Stimulated activated naive CD4-positive, alpha-beta T cell (primary cell): ENCODE data around the gene BTBD9.
"Not testable (repeated sequence)": the region's sequence is repeated elsewhere in the genome, so short reads cannot be mapped to it uniquely, and the experiment has no call there.

Experiments
- DNase-seq, 6 experiments: peaks; one replicate each; lab custom pipeline; 2025; lab: John Stamatoyannopoulos, UW

The BTBD9 gene

DNA sequence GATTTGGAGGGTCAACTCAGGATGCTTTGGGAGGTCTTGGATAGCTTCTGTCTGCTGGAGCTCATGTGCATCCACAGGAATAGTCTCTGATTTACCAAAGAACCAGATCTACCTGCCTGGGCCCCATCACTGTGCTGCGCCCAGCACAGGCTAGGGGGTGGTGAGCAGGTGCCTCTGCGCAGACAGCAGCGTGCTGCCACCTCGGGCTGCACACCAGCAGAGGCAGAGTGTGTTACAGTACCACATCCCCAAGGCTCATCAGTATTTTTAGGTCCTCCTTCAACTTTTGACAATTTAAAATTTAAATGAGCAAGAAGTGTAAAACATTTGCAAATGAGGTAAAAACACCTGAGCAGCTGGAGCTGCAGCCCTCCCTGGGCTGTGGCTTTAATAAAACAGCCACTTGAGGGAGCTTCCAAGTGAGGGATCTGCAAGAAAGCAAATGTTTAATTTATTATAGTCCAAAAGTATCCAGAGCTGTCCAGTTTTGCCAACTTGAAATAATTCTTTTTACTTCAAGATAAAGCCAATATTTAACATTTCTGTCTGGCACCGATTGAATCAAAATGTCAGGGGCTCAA, 495.3 kb downstream of the BTBD9 start:
- no peak for DNase-seq

DNA sequence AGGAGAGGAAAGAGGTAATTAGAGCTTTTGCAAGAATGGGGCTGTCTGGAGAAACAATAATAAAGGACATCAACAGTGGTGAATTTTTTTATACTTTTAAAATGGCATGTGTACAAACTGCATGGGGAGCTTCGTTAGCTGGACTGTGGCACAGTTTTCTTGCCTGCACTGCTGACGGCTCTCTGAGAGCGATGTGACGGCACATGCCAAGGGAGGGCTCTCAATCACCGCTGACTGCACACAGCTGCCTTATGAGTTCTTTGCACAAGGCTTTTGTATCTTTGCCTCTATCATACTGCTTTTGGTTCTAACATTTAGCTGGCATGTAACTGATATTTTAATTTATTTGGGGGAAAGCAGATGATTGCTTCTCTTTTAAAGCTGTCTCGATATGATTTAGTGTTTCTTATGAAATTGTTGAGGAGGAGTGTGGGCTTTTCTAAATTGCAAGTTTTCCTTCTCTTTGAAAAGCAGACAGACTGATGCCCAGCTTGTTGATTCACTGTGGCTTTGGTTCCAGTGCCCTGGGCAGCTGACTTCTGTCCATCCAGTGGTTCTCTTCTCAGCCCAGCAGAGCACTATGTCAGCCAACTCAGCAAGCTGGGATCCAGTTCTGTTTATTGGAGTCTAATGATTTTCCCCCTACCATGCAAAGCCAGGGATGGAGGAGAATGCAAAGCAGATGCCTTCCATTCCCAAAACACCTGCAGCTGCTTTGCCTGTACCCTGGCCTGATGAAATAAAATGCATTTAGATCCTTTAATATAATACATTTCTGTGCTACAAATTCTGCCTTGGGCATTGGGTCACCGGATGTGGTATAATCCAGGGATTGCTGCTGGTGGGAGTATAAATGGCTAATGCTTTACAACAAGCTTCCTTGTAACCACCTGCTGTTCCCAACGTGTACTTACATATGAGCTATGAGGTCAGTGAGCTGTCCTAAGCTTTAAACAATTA, 496.3 kb downstream of the BTBD9 start:
- no peak for DNase-seq

DNA sequence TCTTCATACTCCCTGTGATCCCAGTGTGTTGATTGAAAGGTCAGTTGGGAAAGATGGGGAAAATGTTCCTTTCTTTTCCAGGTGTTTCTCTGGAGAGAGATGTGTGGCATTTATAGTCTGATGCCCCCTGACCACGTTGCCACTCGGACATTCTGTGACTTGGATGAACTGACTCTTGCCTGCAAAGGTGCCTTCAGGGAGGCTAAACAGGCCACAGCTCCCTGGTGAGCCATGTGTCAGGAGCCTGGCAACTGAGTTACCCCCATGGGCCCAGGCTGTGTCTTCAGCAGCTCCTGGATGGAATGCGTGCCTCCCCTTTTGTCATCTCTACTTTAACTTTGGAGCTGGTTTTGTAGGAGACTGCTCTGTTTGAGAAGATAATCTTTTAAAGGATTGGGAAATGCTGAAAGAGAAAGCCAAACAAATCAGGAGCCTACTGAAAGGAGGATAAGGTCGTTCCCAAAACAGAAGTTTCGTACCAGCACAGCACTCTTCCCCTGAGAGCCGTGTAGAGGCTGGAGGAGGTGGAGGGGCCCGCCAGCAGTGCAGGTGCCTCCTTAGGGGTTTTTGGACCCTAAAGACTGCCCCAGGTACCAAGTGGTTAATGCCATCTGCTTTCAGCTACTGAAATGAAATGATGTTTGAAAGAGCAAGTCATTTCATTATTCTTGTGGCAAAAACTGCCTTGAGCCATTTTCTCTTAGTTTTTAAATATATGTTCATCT, 497.4 kb downstream of the BTBD9 start:
- DNase-seq = no peak

DNA sequence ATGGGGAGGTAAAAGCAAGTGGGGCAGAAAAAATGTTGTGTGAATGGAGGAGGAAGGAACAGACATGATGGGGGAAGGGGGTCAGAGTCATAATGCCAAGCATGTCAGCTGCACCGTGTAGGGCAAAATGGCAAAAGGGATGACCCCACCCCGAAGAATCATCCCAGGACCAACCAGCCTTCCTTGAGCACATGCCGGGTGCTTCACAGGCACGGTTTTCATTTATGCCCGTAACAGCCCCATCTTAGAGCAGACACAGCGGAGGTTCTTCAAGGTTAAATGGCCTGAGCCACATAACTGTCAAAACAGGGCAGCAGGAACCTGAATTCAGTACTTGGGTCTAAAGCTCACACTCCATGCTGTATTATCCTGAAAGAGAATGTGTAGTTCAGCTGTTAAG, 498.0 kb downstream of the BTBD9 start:
- no peak for DNase-seq

DNA sequence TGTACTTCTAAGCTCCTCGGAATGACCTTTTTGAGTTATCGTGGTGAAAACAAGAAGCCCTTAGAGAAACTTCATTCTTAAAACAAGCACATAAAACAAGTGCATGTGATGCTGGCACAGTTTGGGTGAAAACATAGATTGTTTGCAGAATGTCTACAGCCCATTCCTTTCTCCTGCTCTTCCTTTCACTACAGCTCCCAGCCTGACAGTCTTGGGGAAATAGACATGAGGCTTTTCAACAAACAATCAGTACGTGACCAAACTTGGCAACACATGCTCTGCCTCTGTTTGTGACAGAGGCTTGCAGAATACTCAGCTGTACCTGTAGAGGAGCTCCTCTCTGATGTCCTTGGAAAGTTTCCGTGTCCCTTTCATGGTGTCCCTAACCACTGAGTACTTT, 498.6 kb downstream of the BTBD9 start:
- no peak for DNase-seq

DNA sequence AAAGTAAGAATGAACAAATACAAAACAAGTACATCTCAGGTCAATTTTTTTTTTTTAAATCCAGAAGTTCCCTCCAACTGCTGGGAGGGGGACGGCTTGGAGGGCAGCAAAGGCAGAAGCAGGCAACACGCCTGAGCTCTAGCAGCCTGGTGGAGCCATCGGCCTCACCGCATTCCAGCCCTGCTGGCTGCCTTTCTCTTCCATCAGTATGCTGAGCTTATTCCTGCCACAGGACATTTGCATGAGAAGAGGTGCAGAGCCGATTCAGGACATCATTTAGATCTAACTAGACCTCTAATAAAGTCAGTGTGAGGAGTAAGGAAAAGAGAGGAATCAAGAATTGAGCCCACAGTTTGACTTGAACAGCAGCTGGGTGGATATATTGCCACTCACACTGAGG, 501.4 kb downstream of the BTBD9 start:
- DNase-seq = no peak

DNA sequence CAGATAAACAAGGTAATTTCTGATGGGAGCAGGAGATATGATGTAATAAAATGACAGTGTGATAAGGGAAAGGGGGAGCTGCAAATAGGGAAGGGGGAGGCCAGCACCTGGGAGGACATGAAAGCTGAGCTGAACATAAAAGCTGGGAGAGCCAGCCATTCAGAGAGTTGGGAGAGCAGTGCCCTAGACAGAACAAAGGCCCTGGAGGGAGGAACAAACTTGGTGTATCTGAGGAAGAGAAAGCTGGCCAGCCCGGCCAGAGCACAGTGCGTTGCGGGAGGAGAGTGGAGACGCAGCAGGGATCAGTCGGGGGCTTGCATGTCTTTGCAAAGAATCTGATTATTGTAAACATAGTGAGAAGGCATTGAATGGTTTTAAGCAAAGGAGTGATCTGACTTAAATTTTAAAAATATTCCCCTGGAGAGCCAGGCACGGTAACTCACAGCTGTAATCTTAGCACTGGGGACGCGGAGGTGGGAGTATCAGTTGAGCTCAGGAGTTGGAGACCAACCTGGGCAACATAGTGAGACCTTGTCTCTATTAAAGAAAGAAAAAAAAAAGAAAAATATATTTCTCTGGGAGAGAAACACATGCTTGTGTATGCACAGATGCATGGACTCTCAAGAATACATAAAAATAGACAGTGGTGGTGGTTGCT, 502.0 kb downstream of the BTBD9 start:
- DNase-seq = no peak

DNA sequence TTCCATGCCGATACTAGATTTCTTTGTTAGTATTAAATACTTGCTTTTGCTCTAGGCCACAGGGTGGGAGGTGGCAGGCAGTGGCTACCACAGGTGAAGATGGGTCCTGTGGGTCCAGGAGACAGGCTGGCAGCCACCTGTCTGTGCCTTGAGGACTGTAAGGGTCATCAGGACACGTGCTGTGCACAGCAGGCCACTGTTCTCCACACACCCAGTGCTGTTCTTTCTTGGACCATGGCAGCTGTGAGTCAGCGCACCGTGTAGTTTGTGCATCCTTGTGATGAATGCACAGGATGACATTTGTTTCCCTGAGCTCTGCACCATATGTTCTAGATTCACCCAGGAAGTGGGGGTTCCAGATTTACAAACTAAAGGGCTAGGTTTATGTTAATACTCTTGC, 503.2 kb downstream of the BTBD9 start:
- DNase-seq = no peak

DNA sequence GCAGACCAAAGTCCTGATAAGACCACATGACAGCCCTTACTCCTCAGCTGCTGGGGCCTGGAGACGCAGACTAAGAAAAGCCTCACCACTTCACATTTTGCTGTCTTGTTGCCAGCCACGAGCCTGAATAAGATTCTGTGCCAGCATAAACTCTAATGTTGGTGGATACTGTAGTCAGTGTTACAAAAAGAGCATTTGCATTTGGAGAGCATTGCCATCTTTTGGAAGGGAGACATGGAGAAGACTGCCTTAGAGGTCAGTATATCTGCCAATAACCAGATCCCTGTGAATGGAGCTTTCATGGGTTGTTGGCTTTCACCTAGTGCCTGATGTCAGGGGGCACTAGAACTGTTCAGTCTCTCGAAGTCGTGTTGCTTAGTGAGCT, 505.0 kb downstream of the BTBD9 start:
- no peak for DNase-seq

DNA sequence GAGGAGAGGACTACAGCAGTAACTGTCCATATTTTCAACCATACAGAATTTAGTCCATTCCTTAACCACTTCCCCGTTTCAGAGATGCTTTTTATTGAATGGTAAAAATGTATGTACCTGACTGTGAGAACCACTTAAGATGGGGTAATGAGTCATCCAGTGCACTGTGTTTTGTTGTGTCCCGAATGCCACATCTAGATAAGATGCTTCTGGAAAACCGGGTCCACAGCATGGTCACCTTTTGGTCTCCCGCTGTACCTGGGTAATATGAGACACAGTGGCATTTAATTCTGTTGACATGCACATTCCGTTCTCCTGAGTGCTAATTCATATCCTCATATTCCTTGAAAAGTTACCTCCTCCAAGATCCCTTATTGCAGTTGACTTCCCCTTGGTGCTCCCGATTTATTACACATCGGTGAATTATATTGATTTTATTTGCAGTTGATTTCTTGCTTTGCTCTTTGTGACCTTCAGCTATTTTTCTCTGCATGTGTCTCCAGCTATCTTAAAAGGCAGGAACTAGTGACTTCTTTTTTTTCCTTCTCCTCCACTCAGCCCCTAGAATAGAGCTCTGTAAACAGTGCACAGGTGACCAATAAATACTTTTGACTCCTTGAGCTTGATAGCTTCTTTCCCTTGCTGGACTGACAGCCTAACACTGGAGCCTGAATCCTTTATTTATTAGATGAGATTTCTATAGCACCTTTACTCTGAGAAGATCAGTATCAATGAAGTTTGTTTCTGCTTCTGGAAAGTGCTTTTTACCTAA, 505.6 kb downstream of the BTBD9 start:
- DNase-seq = no peak

DNA sequence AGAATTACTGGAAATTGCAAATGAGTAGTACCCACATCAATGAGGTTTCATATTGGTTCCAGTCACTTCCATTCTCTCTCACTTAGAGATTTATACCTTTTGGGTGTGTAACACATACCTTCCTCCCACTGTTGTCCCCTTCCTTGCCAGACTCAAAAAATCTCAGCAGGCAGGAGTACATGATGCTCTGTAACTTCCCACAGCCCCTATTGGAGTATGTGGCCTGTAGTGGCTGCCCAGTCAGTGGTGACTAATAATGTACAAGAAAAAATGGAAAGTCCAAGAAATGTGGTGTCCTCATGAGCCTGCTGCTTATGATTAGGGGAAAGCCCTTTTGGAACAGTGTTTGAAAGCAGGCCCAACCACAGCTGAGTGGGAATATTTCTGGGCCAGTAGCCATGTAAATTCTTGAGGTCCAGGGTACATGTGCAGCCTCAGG, 508.2 kb downstream of the BTBD9 start:
- no peak for DNase-seq

DNA sequence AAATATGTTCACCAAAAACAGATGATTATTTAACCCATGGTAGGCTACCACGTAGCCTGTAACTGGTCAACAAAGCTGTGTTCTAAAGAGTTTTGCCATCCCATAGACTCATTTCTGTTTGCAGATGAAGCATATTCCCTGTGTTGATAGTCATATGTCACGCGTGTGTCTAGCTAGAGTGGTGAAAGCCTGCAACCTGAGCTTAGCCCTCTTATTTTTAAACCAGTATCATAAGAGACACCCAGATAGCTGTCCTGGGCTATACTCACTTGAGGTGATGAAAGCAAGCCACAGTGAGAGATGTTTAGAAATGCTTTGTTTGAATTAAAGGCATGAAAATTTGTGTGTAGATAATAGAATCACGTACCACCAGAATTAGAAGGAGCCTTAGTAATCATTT, 512.4 kb downstream of the BTBD9 start:
- DNase-seq = no peak

DNA sequence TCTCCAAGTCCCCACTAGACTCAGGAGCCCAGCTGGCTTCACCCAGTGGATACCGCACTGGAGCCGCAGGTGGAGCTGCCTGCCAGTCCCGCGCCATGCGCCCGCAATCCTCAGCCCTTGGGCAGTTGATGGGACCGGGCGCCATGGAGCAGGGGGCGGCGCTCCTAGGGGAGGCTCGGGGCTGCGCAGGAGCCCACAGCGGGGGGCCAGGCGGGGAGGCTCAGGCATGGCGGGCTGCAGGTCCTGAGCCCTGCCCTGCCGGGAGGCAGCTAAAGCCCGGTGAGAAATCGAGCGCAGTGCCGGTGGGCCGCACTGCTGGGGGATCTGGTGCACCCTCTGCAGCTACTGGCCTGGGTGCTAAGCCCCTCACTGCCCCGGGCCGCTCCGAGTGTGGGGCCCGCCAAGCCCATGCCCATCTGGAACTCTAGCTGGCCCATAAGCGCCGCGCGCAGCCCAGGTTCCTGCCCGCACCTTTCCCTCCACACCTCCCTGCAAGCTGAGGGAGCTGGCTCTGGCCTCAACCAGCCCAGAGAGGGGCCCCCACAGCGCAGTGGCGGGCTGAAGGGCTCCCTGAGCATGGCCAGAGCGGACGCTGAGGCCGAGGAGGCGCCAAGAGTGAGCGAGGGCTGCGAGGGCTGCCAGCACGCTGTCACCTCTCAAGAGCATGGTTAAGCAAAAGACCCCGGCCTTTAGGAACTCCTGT, 515.4 kb downstream of the BTBD9 start:
- DNase-seq = not testable (repeated sequence)

DNA sequence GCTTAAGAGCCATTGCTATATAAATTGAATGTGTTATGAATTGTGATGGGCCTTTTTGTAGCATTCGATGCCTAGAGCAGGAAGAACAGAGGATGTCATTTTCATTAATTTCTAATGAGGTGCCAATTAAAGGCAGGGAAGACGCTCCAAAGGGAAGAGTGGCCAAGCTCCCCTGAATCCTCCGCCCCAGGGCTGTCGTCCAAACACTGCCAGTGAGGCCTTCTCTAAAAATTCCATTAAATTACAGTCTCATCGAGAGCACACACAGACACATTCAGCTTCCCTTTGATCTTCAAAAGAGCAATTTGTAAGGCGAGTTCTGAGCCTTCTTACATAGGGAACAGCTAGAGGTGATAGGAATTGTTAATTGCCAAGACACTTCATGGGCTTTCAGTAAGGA, 520.2 kb downstream of the BTBD9 start:
- no peak for DNase-seq

DNA sequence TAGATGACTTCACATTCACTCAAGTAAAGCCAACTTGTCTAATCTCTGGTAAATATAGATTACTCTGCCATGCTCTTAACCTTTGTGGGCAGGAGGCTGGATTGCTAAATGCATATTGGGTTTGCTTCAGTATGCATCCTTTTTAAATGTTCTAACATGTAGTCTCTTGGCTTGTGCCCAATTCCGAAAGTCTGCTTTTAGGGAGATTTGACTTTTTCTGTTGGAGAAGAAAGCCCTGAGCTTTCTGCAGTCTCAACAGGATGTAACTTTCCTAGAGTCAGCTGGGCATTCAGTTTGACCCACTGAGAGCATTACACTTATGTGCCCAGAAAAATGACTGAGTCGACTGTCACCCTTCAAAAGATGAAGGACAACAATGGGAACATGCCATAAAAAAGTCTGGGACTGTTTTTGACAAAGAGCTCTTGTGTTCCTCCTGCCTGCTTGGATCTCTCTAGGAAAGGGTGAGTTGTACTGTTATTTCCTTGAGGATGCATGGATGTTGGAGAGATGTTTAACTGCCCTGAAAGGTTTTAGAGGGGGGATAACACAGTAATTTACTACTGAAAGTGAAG, 520.9 kb downstream of the BTBD9 start:
- no peak for DNase-seq
